B cell (primary cell): ENCODE measurements around the gene RXFP1. TPM values are rescaled to one million over a fixed set of nuclear protein-coding genes. Genes with fewer than 3 reads are reported as not detected.

Experiments
- ATAC-seq: fragments of 200-7000 bp; cut with Tn5 transposase; one replicate; pipeline ENCODE4 v1.10.0; 2021; ENCODE audit warnings: low read depth, mild to moderate bottlenecking, moderate number of reproducible peaks, moderate library complexity
- CTCF ChIA-PET: fragments of 350-600 bp; sonication (Branson Sonifier 250); formaldehyde crosslinking; loops from one replicate; lab custom pipeline; 2021; ENCODE audit warnings: antibody characterized with exemption, inconsistent platforms; lab: Charles Lee
- POLR2A ChIA-PET: fragments of 350-600 bp; sonication (Branson Sonifier 250); formaldehyde crosslinking; loops from one replicate; lab custom pipeline; 2021; ENCODE audit warnings: antibody characterized with exemption; lab: Charles Lee
- DNase-seq: peaks from one replicate; pipeline ENCODE4 v3.0.0; 2013
- H2AFZ ChIP-seq: 2 replicates; pipeline ENCODE4 v1.6.1; 2012; ENCODE audit warnings: mild to moderate bottlenecking, low read depth, low read length; ENCODE audit not compliant: insufficient read depth, poor library complexity, severe bottlenecking
- H3K27ac ChIP-seq, 2 donors: 1 replicate in 1 of 2; 2 replicates in 1 of 2; pipeline ENCODE4 v1.5.1; 2012 to 2013; ENCODE audit warnings: low read length in 2 of 2, mild to moderate bottlenecking in 2 of 2, moderate library complexity in 1 of 2
- H3K27me3 ChIP-seq, 4 experiments: fragments of 200-600 bp in 1 of 4; sonication (generic) in 1 of 4; replicated peaks in 1 of 4; 1 replicate in 2 of 4; 2 replicates in 2 of 4; pipeline versions ENCODE4 v1.6.1 to v1.7.0; 2013 to 2016; ENCODE audit warnings: low read length in 3 of 4, mild to moderate bottlenecking in 2 of 4, mixed read lengths in 1 of 4, moderate library complexity in 1 of 4; ENCODE audit not compliant: insufficient read depth in 4 of 4, control insufficient read depth in 3 of 4; ENCODE audit errors: control extremely low read depth in 1 of 4
- H3K36me3 ChIP-seq, 2 experiments: replicated peaks in 1 of 2; 1 replicate in 1 of 2; 2 replicates in 1 of 2; pipeline versions ENCODE4 v1.6.1 to v1.7.1; 2013; ENCODE audit warnings: low read length in 1 of 2; ENCODE audit not compliant: insufficient read depth in 2 of 2, control insufficient read depth in 1 of 2; ENCODE audit errors: control extremely low read depth in 1 of 2, extremely low read depth in 1 of 2
- H3K4me1 ChIP-seq, 2 donors: fragments of 200-600 bp in 1 of 2; sonication (generic) in 1 of 2; 1 replicate in 1 of 2; 2 replicates in 1 of 2; pipeline versions ENCODE4 v1.5.1 to v1.6.1; 2013 to 2017; ENCODE audit warnings: low read length in 2 of 2; ENCODE audit not compliant: control insufficient read depth in 2 of 2, insufficient read depth in 2 of 2
- H3K4me2 ChIP-seq: replicated peaks from 2 replicates; pipeline ENCODE3; 2012; ENCODE audit warnings: mild to moderate bottlenecking, low read depth, low read length; ENCODE audit not compliant: poor library complexity, severe bottlenecking
- H3K4me3 ChIP-seq, 5 experiments: fragments of 200-600 bp in 1 of 5; sonication (generic) in 1 of 5; 1 replicate in 3 of 5; 2 replicates in 2 of 5; pipeline versions ENCODE4 v1.5.1 to v1.7.0; 2011 to 2016; ENCODE audit warnings: low read length in 4 of 5, mild to moderate bottlenecking in 4 of 5, low read depth in 2 of 5, control low read depth in 1 of 5, moderate library complexity in 1 of 5; ENCODE audit not compliant: insufficient read depth in 1 of 5; ENCODE audit errors: control extremely low read depth in 1 of 5, extremely low read depth in 1 of 5
- H3K79me2 ChIP-seq: fragments of 200-600 bp; sonication (generic); one replicate; pipeline ENCODE4 v1.6.0; 2016; ENCODE audit warnings: low read length; ENCODE audit not compliant: control insufficient read depth, insufficient read depth
- H3K9ac ChIP-seq: fragments of 200-600 bp; sonication (generic); 2 replicates; pipeline ENCODE4 v1.6.1; 2017; ENCODE audit warnings: mild to moderate bottlenecking, low read length, moderate library complexity
- H3K9me3 ChIP-seq, 3 donors: one replicate each; pipeline versions ENCODE4 v1.6.1 to v1.7.1; 2013; ENCODE audit warnings: low read length in 2 of 3; ENCODE audit not compliant: control insufficient read depth in 2 of 3, insufficient read depth in 1 of 3; ENCODE audit errors: control extremely low read depth in 1 of 3
- H4K20me1 ChIP-seq: 2 replicates; pipeline ENCODE4 v1.6.0; 2012; ENCODE audit warnings: mild to moderate bottlenecking, low read length; ENCODE audit not compliant: insufficient read depth, control insufficient read depth, poor library complexity, severe bottlenecking
- H3K27ac Mint-ChIP-seq: one replicate; pipeline ENCODE4 v1.8.0; 2021; ENCODE audit warnings: mixed read lengths
- H3K27me3 Mint-ChIP-seq: one replicate; pipeline ENCODE4 v1.8.0; 2021; ENCODE audit warnings: mixed read lengths
- H3K4me1 Mint-ChIP-seq: one replicate; pipeline ENCODE4 v1.8.0; 2021; ENCODE audit warnings: mixed read lengths
- H3K4me3 Mint-ChIP-seq: one replicate; pipeline ENCODE4 v1.8.0; 2021; ENCODE audit warnings: mixed read lengths
- H3K9me3 Mint-ChIP-seq: one replicate; pipeline ENCODE4 v1.8.0; 2022; ENCODE audit warnings: mixed read lengths; ENCODE audit not compliant: insufficient read depth
- CTCF ChIP-seq: fragments of 200-600 bp; IDR thresholded peaks from one replicate; pipeline ENCODE4 v1.8.0; 2022; ENCODE audit warnings: antibody characterized with exemption, mild to moderate bottlenecking
- EZH2 ChIP-seq: IDR thresholded peaks from 2 replicates; pipeline ENCODE4 v1.6.1; 2012; ENCODE audit warnings: borderline replicate concordance, low read depth, mild to moderate bottlenecking, moderate library complexity, low read length; ENCODE audit not compliant: insufficient read depth, poor library complexity, severe bottlenecking
- WGBS: methylation state at CpG from one replicate; pipeline ENCODE4 v1.1.5; 2013; ENCODE audit warnings: missing lambda C conversion rate; ENCODE audit not compliant: insufficient coverage; 5-methylcytosine and 5-hydroxymethylcytosine counted together
- intact Hi-C: fragments of 100-400 bp; cut with micrococcal nuclease; formaldehyde crosslinking; loops from one replicate; pipeline ENCODE4 v1.10.0; 2022
- polyA plus RNA-seq: library from polyadenylated mRNA; depleted of rRNA; stranded (reverse); fragments of >200 nt; gene quantifications from 2 replicates; pipeline ENCODE4 v1.2.3, GENCODE V29; 2012
- total RNA-seq, 2 donors: library from RNA; stranded (reverse); fragments of 120-200 nt in 1 of 2; gene quantifications; 1 replicate in 1 of 2; 2 replicates in 1 of 2; pipeline versions ENCODE4 v1.2.3 to v1.2.4, GENCODE V29; 2013 to 2022

Gene RXFP1
- total and polyA plus RNA-seq, 2 donors (not counting 1 experiment from before 2014, with no cell fraction given), result not detected

- Mint-ChIP-seq H3K27me3 (no peaks in the 10 kb centered on the region), H3K4me1 (no peaks in the 10 kb centered on the region), H3K4me3 (no peak overlapping the region), H3K27ac (no peak overlapping the region), H3K9me3 (peaks cover 6% of the 10 kb centered on the region)
- CTCF ChIA-PET, result no interaction called here
- H3K27ac ChIP-seq, result no peak overlapping the region
- ATAC-seq (no peak), DNase-seq (no peak)
- 45% methylated on average over 2 of the region's 4 CpGs for WGBS
- intact Hi-C loops, result no loop called here
- no peaks in the 10 kb centered on the region for H3K79me2 ChIP-seq
- H3K4me3 ChIP-seq, result no peak overlapping the region
- no peaks in the 10 kb centered on the region for H4K20me1 ChIP-seq
- no peaks in the 10 kb centered on the region for H3K4me1 ChIP-seq
- H2AFZ ChIP-seq, result no peak overlapping the region
- TF ChIP-seq CTCF (no peak), EZH2 (no peak)
- no peaks in the 10 kb centered on the region for H3K36me3 ChIP-seq
- H3K9me3 ChIP-seq, result no peaks in the 10 kb centered on the region
- H3K4me2 ChIP-seq, result no peak overlapping the region
- no peak overlapping the region for H3K9ac ChIP-seq
- POLR2A ChIA-PET, result no interaction called here
- H3K27me3 ChIP-seq, result no peaks in the 10 kb centered on the region
Observed at GRCh38 chr4:158484173-158484885, 37.4 kb upstream of the RXFP1 start.

GRCh38 chr4:158490629-158491028 lies 31.1 kb upstream of the RXFP1 start:
- no peak overlapping the region for H3K9ac ChIP-seq
- ATAC-seq (no peak), DNase-seq (no peak)
- no peaks in the 10 kb centered on the region for H3K27me3 Mint-ChIP-seq
- ChIA-PET POLR2A (no interaction called here), CTCF (no interaction called here)
- intact Hi-C loops, result no loop called here
- H3K79me2 ChIP-seq, result no peaks in the 10 kb centered on the region
- H4K20me1 ChIP-seq, result no peaks in the 10 kb centered on the region
- H3K4me1 ChIP-seq, result no peaks in the 10 kb centered on the region
- H3K4me2 ChIP-seq, result no peak overlapping the region
- no peaks in the 10 kb centered on the region for H3K36me3 ChIP-seq
- H3K4me1 Mint-ChIP-seq, result no peaks in the 10 kb centered on the region
- no peak overlapping the region for H2AFZ ChIP-seq
- no peak overlapping the region for H3K27ac Mint-ChIP-seq
- no peaks in the 10 kb centered on the region for H3K9me3 ChIP-seq
- H3K9me3 Mint-ChIP-seq, result peaks cover 6% of the 10 kb centered on the region
- no peak overlapping the region for H3K4me3 Mint-ChIP-seq
- no peak overlapping the region for H3K27ac ChIP-seq
- no peaks in the 10 kb centered on the region for H3K27me3 ChIP-seq
- H3K4me3 ChIP-seq, result no peak overlapping the region
- TF ChIP-seq CTCF (no peak), EZH2 (no peak)
